HG02938 (cell line): ENCODE measurements around the gene ZNF397.
"Not testable (repeated sequence)": the region's sequence is repeated elsewhere in the genome, so short reads cannot be mapped to it uniquely, and the experiment has no call there.

Experiments used
- ATAC-seq: cut with Tn5 transposase; IDR thresholded peaks from one replicate; pipeline ENCODE4 v1.9.1; 2021; ENCODE audit warnings: mild to moderate bottlenecking, moderate library complexity; ENCODE audit not compliant: unreplicated experiment

ZNF397 gene

DNA sequence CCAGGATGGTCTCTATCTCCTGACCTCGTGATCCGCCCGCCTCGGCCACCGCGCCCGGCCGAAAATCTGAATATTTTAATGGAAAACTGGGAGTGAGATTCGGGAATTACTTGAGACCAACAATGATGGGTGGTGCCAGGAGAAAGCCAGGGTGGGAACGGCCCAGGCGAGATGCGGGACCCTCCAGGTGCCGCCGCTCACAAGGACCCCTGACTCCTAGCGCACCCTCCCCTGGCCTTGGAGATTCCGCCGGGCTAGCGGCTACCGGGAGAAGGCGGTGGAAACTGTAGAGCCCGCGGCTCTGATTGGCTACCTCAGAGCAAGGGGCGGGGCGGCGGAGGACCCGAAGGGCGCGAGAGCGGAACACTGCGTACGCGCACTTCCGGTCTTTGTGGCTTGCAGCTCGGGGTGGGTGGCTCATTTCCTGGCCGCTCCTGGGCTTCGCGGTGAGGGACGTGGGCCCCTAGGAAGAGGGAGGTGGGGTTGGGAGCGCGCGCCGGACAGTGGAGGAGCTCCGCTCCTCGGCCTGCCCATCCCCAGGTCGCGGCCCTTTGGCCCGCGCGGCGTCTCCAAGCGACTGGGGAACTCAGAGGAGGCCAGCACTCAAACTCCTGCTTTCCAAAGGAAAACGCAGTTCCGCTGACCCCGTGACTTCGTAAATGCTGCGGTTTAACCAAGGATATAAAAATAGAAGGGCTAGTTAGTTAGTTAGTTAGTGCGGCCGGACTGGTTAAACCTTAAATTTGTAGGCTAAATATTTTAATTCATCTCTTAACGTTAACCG is at the start of gene ZNF397:
Gene ZNF397, plus strand, starts transcription at position 371 of the 784 bp plus-strand sequence. CDS start 1,437 bp downstream, outside the sequence.
- ATAC-seq: peak; percentile 97

DNA sequence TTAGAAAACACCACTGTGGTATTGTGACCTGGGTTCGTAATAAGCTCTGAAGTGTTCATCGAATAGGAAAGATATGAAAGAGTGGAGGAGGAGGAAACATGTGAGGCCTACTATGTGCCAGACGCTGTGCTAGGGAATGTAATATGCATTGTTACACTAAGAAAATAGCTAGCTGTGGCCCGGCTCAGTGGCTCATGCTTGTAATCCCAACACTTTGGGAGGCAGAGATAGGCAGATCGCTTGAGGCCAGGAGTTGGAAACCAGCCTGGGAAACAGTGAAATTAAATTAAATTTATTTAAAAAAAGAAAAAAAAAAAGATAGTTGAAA is 49.2 kb upstream of the ZNF397 start:
- ATAC-seq: no peak

GRCh38 chr18:35192415-35192814 is 48.4 kb upstream of the ZNF397 start:
- no peak for ATAC-seq

DNA sequence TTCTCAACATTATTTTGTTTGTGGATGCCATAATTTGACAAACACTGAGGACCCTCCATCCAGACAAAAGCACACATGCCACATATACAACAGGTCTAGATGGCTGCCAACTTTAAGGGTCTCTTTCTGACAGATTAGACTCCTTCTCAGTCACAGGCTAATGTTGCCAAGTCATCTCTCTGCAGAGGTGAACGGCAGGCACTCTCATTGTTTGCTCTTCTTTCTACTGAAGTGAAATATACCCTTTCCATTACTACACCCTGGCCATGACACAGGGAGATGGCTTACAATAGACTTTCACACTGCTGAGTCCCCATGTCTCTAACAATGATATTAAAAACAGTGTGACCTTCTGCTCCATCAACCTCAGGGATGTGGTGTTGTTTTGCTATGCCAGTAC is 47.5 kb upstream of the ZNF397 start:
- ATAC-seq: no peak

DNA sequence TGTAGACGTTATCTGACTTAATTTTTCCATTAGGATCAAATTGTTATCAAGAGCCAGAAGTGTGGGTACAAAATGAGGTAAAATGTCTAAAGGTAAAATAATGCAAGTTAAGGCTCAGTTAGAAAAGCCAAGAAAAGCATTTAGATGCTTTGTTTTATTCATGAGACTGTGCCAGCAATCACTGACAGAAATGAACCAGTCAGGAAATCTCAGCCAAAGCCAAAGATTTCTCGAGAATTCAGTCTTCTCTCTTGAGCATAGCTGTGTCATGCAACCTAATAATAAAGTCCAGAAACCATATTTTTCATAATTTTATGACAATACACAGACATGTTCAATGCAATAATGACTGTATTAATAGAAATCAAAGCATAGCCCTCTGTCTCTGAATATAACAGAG is 43.5 kb upstream of the ZNF397 start:
- ATAC-seq: no peak

DNA sequence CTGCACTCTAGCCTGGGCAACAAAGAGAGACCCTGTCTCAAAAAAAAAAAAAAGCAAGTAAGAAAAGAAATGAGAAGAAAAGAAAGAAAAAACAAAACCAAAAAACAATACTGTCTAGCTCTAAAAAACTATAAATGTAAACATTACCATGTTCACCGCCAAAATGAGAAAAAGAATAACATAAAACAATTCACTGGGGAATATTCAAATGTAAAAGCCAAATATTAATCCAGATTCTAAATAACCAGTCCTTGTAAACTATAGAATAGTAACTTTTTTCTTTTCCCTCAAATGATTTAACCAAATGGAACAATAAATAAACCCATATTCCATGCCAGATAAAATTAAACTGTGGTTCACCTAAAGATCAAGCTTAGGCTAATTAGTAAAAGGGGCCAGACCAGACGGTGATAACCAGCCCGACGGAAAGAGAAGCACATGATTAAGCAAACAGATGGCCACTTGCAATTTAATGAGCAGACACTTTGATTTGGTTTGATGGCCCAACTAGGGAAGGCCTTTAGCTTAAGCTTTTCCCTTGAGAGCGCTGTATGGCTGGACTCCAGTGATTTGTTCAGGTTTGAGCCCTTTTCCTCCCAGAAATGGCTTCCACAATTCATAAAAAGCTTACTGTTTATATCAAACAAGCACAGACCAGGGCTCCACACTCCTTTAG is 39.4 kb upstream of the ZNF397 start:
- ATAC-seq: no peak

- ATAC-seq: no peak
Observed at GRCh38 chr18:35203067-35203466, 37.8 kb upstream of the ZNF397 start.

DNA sequence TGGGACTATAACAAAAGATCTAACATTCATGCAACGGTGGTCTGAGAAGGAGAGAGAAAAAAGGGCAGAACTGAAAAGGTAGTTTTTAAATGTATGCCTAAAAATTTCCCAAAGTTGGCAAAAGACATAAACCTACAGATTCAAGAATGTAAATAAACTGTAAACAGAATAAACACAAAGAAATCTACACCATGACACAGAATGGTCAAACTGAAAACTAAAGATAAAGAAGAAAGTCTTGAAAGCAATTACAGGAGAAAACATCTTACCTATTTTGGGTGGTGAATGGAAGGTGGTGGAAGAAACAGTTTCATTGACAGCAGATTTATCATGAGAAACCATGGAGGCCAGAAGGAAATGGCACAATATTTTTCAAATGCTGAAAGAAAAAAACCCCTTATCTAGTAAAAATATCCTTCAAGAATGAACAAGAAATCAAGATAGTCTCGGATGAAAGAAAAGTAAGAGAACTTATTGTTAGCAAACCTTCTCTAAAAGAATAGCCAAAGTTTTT is 35.6 kb upstream of the ZNF397 start:
- no peak for ATAC-seq

GRCh38 chr18:35205746-35206458 is 34.9 kb upstream of the ZNF397 start:
- not testable (repeated sequence) for ATAC-seq

DNA sequence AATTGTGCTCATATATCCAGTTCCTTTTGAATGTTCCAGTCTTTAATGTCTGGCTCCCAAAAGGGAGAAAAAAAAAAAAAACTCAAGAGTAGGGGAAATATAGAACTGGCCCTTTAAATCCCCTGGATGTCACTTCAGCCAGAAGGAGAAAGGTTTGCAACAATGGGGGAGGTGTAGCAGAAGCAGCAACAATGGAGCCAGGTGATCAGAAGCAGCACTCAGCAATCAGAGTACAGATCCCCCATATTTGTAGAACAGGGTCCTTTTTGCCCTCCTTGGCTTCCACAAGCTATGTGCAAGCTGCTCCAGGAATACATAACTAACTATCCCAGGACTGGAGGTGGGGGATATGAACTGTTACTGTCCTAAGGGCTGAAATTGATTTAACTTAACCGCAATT is 25.8 kb upstream of the ZNF397 start:
- no peak for ATAC-seq

DNA sequence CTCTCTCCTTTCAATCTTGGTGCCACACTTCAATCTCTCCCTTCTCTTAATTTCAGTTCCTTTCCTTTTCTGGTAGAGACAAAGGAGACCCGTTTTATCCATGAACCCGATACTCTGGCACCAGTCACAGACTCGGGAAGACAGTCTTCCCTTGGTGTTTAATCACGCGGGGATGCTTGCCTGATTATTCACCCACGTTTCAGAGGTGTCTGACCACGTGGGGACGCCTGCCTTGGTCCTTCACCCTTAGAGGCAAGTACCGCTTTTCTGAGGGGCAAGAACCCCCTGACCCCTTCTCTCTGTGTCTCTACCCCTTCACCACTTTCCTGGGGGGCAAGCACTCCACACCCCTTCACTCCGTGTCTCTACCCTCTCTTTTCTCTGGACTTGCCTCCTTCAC is 24.2 kb upstream of the ZNF397 start:
- not testable (repeated sequence) for ATAC-seq

DNA sequence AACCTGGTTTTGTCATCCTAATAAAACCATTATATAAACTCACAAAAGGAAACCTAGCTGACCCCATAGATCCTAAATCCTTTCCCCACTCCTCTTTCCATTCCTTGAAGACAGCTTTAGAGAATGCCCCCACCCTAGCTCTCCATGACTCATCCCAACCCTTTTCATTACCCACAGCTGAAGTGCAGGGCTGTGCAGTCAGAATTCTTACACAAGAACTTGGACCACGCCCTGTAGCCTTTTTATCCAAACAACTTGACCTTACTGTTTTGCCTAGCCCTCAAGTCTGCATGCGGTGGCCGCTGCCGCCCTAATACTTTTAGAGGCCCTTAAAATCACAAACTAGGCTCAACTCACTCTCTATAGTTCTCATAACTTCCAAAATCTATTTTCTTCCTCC is 21.5 kb upstream of the ZNF397 start:
- not testable (repeated sequence) for ATAC-seq

- no peak for ATAC-seq
Observed at GRCh38 chr18:35220424-35220823, 20.4 kb upstream of the ZNF397 start.

DNA sequence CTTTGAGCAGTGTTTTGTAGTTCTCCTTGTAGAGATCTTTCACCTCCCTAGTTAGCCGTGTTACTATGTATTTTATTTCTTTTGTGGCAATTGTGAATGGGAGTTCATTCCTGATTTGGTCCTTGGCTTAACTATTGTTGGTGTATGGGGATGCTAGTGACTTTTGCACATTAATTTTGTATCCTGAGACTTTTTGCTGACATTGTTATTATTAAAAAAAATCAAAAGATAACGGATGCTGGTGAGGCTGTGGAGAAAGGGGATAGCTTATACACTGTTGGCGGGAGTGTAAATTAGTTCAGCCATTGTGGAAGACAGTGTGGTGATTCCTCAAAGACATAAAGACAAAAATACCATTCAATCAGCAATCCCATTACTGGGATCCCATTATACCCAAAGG is 17.0 kb upstream of the ZNF397 start:
- ATAC-seq: no peak

GRCh38 chr18:35227254-35227653 is 13.6 kb upstream of the ZNF397 start:
- no peak for ATAC-seq

- ATAC-seq: peak; percentile 86
Observed at GRCh38 chr18:35231052-35231451, 9.8 kb upstream of the ZNF397 start.

- no peak for ATAC-seq
Observed at GRCh38 chr18:35236571-35237363, 4.1 kb upstream of the ZNF397 start.

- ATAC-seq: no peak
Observed at GRCh38 chr18:35239314-35239713, 1.5 kb upstream of the ZNF397 start.

- peak; percentile 7 for ATAC-seq
Observed at GRCh38 chr18:35241448-35241804, 592 bp downstream of the ZNF397 start.

- ATAC-seq: no peak
Observed at GRCh38 chr18:35242426-35242825, 1.6 kb downstream of the ZNF397 start.

DNA sequence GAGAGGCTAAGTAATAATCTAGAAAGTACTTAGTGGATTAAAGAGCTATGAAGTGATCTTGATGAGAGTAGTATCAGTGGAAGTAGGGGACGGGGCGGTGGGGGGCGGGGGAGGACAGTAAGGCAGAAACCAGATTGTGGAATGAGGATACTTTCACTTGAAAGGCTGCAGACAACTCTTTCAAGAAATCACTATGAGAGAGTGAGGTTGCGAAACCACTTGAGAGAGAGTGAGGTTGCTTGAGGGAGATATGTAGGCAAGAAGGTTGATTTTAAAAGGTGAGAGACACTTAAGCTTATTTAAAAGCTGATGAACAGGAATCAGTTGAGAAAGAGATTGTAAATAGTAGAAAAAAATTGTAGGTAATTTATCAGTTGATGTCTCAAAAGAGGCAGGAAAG is 3.8 kb downstream of the ZNF397 start:
- ATAC-seq: no peak
